Liver (tissue), 9 donors: ENCODE data around the gene XDH. TPM values are rescaled to one million over a fixed set of nuclear protein-coding genes. Genes with fewer than 3 reads are reported as not detected.

ENCODE experiments used
- DNase-seq: peaks from one replicate; pipeline ENCODE4 v3.0.0-alpha.2; 2017; ENCODE audit warnings: low spot score
- H3K27ac ChIP-seq, 2 donors: one replicate each; pipeline ENCODE4 v1.7.0; 2013; ENCODE audit warnings: inconsistent platforms in 2 of 2, low read length in 2 of 2, control low read depth in 1 of 2, low read depth in 1 of 2, mild to moderate bottlenecking in 1 of 2
- H3K27me3 ChIP-seq, 4 donors: one replicate each; pipeline versions ENCODE4 v1.6.1 to v1.7.0; 2013; ENCODE audit warnings: low read length in 3 of 4, inconsistent platforms in 1 of 4, mild to moderate bottlenecking in 1 of 4, moderate library complexity in 1 of 4; ENCODE audit not compliant: control insufficient read depth in 4 of 4, insufficient read depth in 4 of 4
- H3K36me3 ChIP-seq, 4 donors: one replicate each; pipeline versions ENCODE4 v1.6.1 to v1.7.0; 2013; ENCODE audit warnings: low read length in 3 of 4, mild to moderate bottlenecking in 3 of 4, low read depth in 1 of 4, moderate library complexity in 1 of 4; ENCODE audit not compliant: control insufficient read depth in 4 of 4, insufficient read depth in 3 of 4
- H3K4me1 ChIP-seq, 4 donors: one replicate each; pipeline versions ENCODE4 v1.6.1 to v1.7.0; 2013; ENCODE audit warnings: low read length in 3 of 4, mild to moderate bottlenecking in 3 of 4, moderate library complexity in 1 of 4; ENCODE audit not compliant: control insufficient read depth in 4 of 4, insufficient read depth in 4 of 4
- H3K4me3 ChIP-seq, 3 donors: one replicate each; pipeline versions ENCODE4 v1.6.1 to v1.7.0; 2013; ENCODE audit warnings: low read length in 3 of 3, control low read depth in 1 of 3, low read depth in 1 of 3, mild to moderate bottlenecking in 1 of 3
- H3K9ac ChIP-seq, 2 donors: one replicate each; pipeline ENCODE4 v1.7.0; 2013; ENCODE audit warnings: low read length in 2 of 2, mild to moderate bottlenecking in 2 of 2, moderate library complexity in 2 of 2, control low read depth in 1 of 2, low read depth in 1 of 2
- H3K9me3 ChIP-seq, 4 donors: one replicate each; pipeline versions ENCODE4 v1.6.1 to v1.7.0; 2013; ENCODE audit warnings: low read length in 3 of 4; ENCODE audit not compliant: control insufficient read depth in 4 of 4
- ATF3 ChIP-seq: IDR thresholded peaks from 2 replicates; pipeline ENCODE4 v1.6.1; 2016; ENCODE audit warnings: antibody characterized with exemption
- CTCF ChIP-seq: fragments of 150-350 bp; IDR thresholded peaks from 2 replicates; pipeline ENCODE4 v1.5.1; 2017; ENCODE audit warnings: improper control_type of control experiment, low read depth, low read length; ENCODE audit not compliant: missing input control
- EGR1 ChIP-seq, 2 donors: IDR thresholded peaks; 2 replicates each; pipeline ENCODE4 v1.6.1; 2016 to 2018; ENCODE audit warnings: antibody characterized with exemption in 2 of 2, low read depth in 2 of 2
- FOXA1 ChIP-seq: IDR thresholded peaks from 2 replicates; pipeline ENCODE4 v1.6.1; 2016; ENCODE audit warnings: antibody characterized with exemption
- FOXA2 ChIP-seq: IDR thresholded peaks from 2 replicates; pipeline ENCODE4 v1.6.1; 2016; ENCODE audit warnings: antibody characterized with exemption
- GABPA ChIP-seq, 2 donors: IDR thresholded peaks in 1 of 2; conservative IDR thresholded peaks in 1 of 2; 2 replicates each; pipeline ENCODE4 v1.6.1; 2016; ENCODE audit warnings: antibody characterized with exemption in 2 of 2, mild to moderate bottlenecking in 1 of 2, moderate library complexity in 1 of 2
- HNF4A ChIP-seq, 2 donors: conservative IDR thresholded peaks; 2 replicates each; pipeline ENCODE4 v1.6.1; 2016; ENCODE audit warnings: antibody characterized with exemption in 2 of 2, mild to moderate bottlenecking in 2 of 2
- HNF4G ChIP-seq: IDR thresholded peaks from 2 replicates; pipeline ENCODE4 v1.6.1; 2016; ENCODE audit warnings: antibody characterized with exemption
- JUND ChIP-seq, 2 donors: IDR thresholded peaks; 2 replicates each; pipeline ENCODE4 v1.6.1; 2016; ENCODE audit warnings: antibody characterized with exemption in 2 of 2
- MAX ChIP-seq: IDR thresholded peaks from 2 replicates; pipeline ENCODE4 v1.6.1; 2016; ENCODE audit warnings: antibody characterized with exemption
- NR2F2 ChIP-seq: IDR thresholded peaks from 2 replicates; pipeline ENCODE4 v1.6.1; 2016; ENCODE audit warnings: antibody characterized with exemption
- RAD21 ChIP-seq, 2 donors: IDR thresholded peaks; 2 replicates each; pipeline ENCODE4 v1.6.1; 2016; ENCODE audit warnings: antibody characterized with exemption in 2 of 2, mild to moderate bottlenecking in 2 of 2
- REST ChIP-seq: IDR thresholded peaks from 2 replicates; pipeline ENCODE4 v1.6.1; 2016; ENCODE audit warnings: antibody characterized with exemption, mild to moderate bottlenecking
- RXRA ChIP-seq, 2 donors: IDR thresholded peaks; 2 replicates each; pipeline ENCODE4 v1.6.1; 2017 to 2018; ENCODE audit warnings: antibody characterized with exemption in 2 of 2, mild to moderate bottlenecking in 1 of 2
- SP1 ChIP-seq: IDR thresholded peaks from 2 replicates; pipeline ENCODE4 v1.6.1; 2018; ENCODE audit warnings: antibody characterized with exemption, mild to moderate bottlenecking
- TAF1 ChIP-seq: conservative IDR thresholded peaks from 2 replicates; pipeline ENCODE4 v1.6.1; 2016; ENCODE audit warnings: antibody characterized with exemption, mild to moderate bottlenecking
- YY1 ChIP-seq: IDR thresholded peaks from 2 replicates; pipeline ENCODE4 v1.6.1; 2016; ENCODE audit warnings: antibody characterized with exemption, mild to moderate bottlenecking
- ZBTB33 ChIP-seq: IDR thresholded peaks from 2 replicates; pipeline ENCODE4 v1.6.1; 2016; ENCODE audit warnings: antibody characterized with exemption
- WGBS: extraction: QIAGEN DNeasy Blood & Tissue Kit; methylation state at CpG from one replicate; pipeline ENCODE4 v1.1.7; 2013; 5-methylcytosine and 5-hydroxymethylcytosine counted together
- polyA plus RNA-seq, 2 donors: library from polyadenylated mRNA; stranded (reverse) in 1 of 2; unstranded in 1 of 2; fragments of 200-250 nt in 1 of 2; fragments of >200 nt in 1 of 2; fragmentation: Nextera tagmentation in 1 of 2; extraction: Ambion mirVana in 1 of 2; gene quantifications; one replicate each; pipeline versions ENCODE4 v1.2.1 to v1.2.3, GENCODE V29; 2013 to 2015
- total RNA-seq, 2 donors: library from RNA; depleted of rRNA; stranded (reverse); fragments of >200 nt; gene quantifications; one replicate each; pipeline ENCODE4 v1.2.3, GENCODE V29; 2014
- donor health status: healthy.
- donor health status: healthy.
- donor health status: healthy.
- donor health status: healthy.
- donor health status: healthy.

The XDH gene
- total and polyA plus RNA-seq, 4 donors, result 6.8 to 76.6 (median 12.0) TPM

GRCh38 chr2:31333046-31333445, 81.5 kb downstream of the XDH start:
- Histone ChIP-seq H3K36me3 (peaks cover 0 to 22% (median 9%) of the 10 kb centered on the region in 4 donors), H3K9me3 (no peaks in the 10 kb centered on the region), H3K27me3 (no peaks in the 10 kb centered on the region), H3K4me1 (peaks cover 0 to 8% (median 1%) of the 10 kb centered on the region in 4 donors), H3K9ac (no peak overlapping the region), H3K27ac (peak overlapping the region in 1 of 2 donors; percentile 44), H3K4me3 (no peak overlapping the region)
- TF ChIP-seq EGR1 (IDR thresholded peaks at IDR 0.05; ENCODE audit: low read depth in 2 of 2) (no peak), GABPA (IDR thresholded peaks at IDR 0.05 in 1 of 2, conservative IDR thresholded peaks at IDR 0.05 in 1 of 2) (no peak), FOXA1 (no peak), ZBTB33 (no peak), CTCF (no peak), MAX (no peak), JUND (IDR thresholded peaks at IDR 0.05) (no peak), SP1 (no peak), HNF4G (no peak)
- no peak for DNase-seq
- 91% methylated on average over 5 of the region's 5 CpGs for WGBS

- no peak for DNase-seq
- WGBS, result 70% methylated on average over 5 of the region's 5 CpGs
- no peak overlapping the region for H3K9ac ChIP-seq
- no peaks in the 10 kb centered on the region for H3K27me3 ChIP-seq
- H3K4me1 ChIP-seq, result peaks cover 0 to 8% (median 1%) of the 10 kb centered on the region in 4 donors
- H3K36me3 ChIP-seq, result peaks cover 0 to 16% (median 7%) of the 10 kb centered on the region in 4 donors
- H3K27ac ChIP-seq, result peak overlapping the region in 1 of 2 donors; percentile 44
- H3K9me3 ChIP-seq, result no peaks in the 10 kb centered on the region
- no peak overlapping the region for H3K4me3 ChIP-seq
- TF ChIP-seq CTCF, result no peak
- TF ChIP-seq ZBTB33, result no peak
- TF ChIP-seq RAD21 (IDR thresholded peaks at IDR 0.05), result no peak
- peak; percentile 75 to 84 for TF ChIP-seq RXRA (IDR thresholded peaks at IDR 0.05)
- peak; percentile 10 for TF ChIP-seq NR2F2
- TF ChIP-seq GABPA (IDR thresholded peaks at IDR 0.05 in 1 of 2, conservative IDR thresholded peaks at IDR 0.05 in 1 of 2), result no peak
- TF ChIP-seq JUND (IDR thresholded peaks at IDR 0.05), result peak in 1 of 2 donors; percentile 43
- TF ChIP-seq FOXA2, result no peak
- no peak for TF ChIP-seq MAX
- TF ChIP-seq TAF1, result no peak
- TF ChIP-seq HNF4G, result no peak
- TF ChIP-seq REST, result no peak
- no peak for TF ChIP-seq ATF3
- TF ChIP-seq FOXA1, result no peak
- TF ChIP-seq EGR1 (IDR thresholded peaks at IDR 0.05; ENCODE audit: low read depth in 2 of 2), result no peak
- TF ChIP-seq SP1, result peak; percentile 11
- peak; percentile 19 to 63 for TF ChIP-seq HNF4A (conservative IDR thresholded peaks at IDR 0.05)
- TF ChIP-seq YY1, result no peak
Observed at GRCh38 chr2:31332521-31332920, 82.0 kb downstream of the XDH start.
